LHCN-M2 (cell line): ENCODE measurements around the gene PER2. TPM values are rescaled to one million over a fixed set of nuclear protein-coding genes. Genes with fewer than 3 reads are reported as not detected.
A peak's percentile ranks its signal among the peaks of the same experiment; 100 is the strongest.

Experiments used
- DNase-seq: peaks from one replicate; pipeline ENCODE4 v3.0.0-alpha.2; 2012; ENCODE audit warnings: low read depth
- total RNA-seq: library from RNA; depleted of rRNA; stranded (reverse); fragments of >200 nt; gene quantifications from 2 replicates; pipeline ENCODE4 v1.2.3, GENCODE V29; 2014

The PER2 gene
- total RNA-seq, 1 experiment from 2014 or later = 3.9 TPM

- no peak for DNase-seq
Observed at GRCh38 chr2:238230699-238231098, 57.7 kb downstream of the PER2 start.

- DNase-seq = no peak
Observed at GRCh38 chr2:238228700-238229099, 59.7 kb downstream of the PER2 start.

DNA sequence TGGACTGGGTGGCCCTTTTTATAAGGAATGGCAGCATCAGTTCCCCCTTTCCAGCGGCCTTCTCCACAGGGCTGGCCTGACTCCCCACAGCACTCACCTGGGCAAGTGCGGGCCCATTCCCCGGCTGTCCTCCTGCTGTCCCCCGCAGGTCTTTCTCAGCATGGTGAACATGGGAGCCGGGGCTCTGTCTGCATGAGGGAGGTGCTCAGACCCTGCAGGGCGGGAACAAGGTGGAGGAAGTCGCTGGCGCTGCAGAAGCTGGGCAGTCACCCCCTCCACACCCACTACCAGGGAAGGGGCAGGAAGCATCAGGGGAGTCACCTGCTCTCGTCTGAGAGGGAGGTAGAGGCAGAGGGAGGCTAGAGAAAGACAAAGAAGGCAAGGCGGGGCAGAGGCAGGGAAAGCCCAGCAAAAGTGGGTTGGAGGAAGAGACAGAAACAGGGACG lies 60.8 kb downstream of the PER2 start:
- DNase-seq = no peak

DNA sequence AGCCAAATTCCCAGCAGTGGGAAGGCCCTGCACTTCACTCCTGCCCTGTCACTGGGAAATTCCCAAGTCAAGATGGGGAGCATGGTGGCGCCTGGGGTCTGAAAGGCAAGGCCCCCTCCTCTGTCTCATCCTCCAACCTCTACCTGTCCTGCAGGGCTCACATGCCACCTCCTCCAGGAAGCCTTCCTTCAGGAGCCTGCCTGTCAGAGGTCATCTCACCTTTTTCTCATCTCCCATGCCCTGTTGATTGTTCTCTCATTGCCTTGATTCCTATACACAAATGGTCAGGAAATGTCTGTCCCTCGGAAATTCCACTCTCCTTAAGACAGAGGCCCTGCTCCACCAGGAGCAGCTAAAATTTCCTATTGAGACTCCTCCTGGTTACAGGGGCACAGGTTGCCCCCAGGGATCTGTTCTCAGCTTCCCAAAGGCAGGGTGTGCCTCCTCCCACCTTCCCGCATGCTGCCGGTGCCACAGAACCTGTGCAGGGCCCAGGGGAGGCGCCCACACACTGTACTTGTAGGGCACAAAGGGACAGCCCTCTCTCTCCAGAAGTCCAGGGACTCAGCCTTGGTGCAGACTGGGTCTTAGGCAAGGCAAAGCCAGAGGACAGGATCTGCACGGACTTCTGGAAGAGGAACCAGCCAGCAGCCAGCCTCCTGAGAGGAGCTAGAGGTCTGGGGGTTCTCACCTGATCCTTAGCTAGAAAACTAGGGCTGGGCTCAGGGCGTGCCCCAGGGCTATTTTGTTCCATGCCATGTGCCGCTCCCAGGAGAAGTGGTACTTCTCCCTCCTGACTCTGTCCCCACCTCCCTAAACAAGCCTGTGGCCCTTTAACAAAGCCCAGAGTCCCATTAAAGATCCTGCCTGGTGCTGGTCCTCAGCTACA lies 61.5 kb downstream of the PER2 start:
- no peak for DNase-seq

- no peak for DNase-seq
Observed at GRCh38 chr2:238225911-238226697, 62.3 kb downstream of the PER2 start.

DNA sequence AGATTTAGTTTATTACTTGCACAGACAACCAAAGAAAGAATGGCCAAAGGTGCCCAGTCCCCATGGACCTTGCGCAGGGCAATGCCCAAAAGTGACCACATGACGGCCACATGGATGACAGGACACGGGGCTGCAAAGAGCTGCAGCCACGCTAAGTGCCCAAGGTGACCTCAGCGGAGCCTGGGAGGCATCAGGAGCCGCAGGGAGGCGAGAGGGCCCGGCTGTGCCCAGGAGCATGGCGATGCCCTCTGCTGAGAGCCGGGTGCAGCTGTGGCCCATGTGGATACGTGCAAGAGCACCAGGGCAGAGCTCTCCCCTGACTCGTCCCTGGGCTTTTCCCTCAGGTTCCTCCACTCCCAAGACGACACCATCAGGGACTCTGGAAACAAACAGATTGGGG lies 63.3 kb downstream of the PER2 start:
- no peak for DNase-seq

DNA sequence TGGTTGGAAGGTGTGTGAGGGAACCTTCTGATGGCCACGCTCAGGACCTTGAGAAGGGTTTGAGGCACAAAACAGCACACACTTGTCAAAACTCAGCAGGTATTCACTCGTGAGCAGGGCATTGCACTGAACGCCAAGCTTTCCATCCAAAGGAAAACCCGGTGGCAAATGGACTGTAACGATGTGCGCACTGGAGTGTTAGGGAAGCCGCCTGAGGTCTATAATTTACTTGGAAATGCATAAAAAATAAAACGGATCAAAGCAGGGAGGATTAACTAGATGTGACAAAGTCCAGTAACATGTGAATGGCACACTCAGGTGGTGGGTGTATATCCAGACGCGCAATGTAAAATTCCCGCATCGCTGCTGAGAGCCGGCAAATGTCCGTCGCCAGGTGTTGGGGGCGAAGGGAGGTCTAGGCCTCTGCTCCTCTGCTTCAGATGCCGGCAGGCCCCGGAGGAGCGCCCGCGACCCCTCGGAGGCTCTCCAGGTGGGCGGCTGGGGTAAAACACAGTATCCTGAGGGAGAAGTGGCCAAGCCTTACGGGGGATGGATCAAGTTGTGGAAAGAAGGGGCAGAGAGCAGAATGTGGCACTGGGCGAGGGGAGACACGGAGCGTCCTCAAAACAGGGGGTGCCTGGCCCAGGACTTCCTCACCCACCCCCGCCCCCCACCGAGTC lies 63.9 kb downstream of the PER2 start:
- DNase-seq = no peak

DNA sequence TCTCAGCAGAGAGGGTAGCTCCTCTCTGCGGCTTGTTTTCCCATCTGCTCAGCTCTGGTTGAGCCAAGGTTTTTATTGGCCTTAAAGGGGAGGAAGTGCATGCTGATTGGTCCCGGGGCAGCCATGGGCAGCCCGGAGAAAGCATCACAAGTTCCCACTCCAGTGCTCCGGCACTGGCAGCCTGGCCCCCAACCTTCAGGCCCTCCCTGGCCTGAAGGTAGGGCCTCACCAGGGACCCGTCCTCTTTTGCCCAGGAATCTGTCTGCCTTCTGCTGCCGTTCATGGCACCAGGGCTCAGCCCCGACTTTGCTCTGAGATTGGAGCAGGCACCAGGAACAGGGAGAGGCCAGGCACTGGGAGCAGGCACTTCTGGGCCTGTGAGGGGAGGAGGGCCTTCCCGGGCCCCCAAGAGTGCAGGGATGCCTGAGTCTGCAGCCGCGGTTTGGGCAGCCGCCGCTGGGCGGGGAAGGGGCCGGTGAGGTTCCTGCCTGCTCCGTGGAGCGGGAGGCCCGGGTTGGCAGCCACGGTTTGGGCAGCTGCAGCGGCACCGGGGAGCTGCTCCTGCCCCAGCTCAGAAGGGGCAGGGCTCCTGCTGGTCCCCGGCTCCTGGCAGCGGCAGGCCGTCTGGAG lies 67.4 kb downstream of the PER2 start:
- peak; percentile 69 for DNase-seq

DNA sequence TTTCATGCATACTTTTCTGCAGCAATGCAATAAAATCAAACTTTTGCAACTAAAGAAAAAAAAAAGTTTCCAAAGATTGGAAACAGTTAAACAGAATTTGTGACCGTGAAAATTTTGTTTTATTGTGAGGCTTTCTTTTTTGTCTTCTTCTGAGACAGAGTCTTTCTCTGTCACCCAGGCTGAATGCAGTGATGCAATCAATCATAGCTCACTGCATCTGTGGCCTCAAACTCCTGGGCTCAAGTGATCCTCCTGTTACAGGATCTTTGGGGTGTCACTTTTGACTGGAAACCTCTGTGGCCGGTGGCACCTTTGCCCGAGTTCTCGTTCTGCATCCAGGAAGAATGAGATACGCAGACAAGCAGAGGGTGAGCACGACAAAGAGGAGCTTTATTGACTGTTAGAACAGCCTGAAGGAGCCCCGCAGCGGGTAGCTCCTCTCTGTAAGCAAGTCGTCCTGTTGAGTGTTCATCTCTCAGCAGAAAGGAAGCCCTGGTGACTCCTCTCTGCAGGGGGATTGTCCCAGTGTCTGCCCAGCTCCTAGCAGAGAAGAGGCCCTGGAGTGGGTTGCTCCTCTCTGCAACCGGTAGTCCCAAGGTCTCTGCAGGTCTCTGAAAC lies 68.0 kb downstream of the PER2 start:
- DNase-seq = no peak

DNA sequence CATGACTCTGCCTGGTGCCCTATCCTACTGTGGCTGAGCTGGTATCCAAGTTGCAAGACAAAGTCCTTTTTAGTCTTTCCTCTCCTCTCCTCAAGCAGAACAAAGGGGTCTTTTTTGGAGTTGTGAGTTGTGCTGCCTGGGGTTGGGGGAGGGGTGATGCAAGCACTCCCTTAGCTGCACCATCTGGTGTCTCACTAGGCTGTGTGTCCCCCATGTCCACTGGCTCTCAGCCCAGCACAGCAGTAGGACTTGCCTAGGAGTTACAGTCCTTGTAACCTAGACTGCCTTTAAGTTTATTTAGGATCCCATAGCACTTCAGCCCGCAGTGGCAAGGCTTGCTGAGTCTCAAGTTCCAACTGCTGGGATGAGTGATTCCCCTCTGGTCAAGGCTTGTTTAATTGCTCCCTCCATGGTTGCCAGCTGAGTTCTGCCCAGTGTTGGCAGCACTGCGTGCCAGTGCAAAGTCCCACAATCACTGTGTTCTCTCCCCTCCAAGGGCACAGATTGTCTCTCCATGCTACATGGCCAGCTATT lies 71.7 kb downstream of the PER2 start:
- DNase-seq = no peak

DNA sequence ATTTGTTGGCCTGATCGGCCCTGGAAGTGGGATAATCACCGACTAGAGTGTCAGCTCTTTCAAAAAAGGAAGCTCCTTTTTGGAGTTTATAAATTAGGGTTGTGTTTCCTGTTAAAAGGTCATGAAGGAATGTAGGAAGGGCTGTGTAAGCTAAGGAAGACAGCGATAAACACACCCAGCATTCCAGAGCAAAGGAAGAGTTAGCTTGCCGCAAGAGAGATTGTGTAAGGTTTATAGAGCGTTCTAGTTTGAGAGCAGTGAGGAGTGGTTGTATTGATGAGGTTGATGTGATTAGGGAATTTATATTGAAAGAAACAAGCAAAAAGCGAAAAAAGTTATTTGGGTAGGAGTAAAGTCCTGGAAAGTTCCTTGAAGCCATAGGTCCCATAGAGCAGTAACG lies 81.4 kb downstream of the PER2 start:
- no peak for DNase-seq

GRCh38 chr2:238203973-238204683 lies 84.3 kb downstream of the PER2 start:
- no peak for DNase-seq

GRCh38 chr2:238203094-238203972 lies 85.1 kb downstream of the PER2 start, which contains the start of gene ILKAP:
ILKAP (minus strand) TSS chr2:238203695; CDS start chr2:238203553, 142 bp downstream.
- peak; percentile 75 for DNase-seq

DNA sequence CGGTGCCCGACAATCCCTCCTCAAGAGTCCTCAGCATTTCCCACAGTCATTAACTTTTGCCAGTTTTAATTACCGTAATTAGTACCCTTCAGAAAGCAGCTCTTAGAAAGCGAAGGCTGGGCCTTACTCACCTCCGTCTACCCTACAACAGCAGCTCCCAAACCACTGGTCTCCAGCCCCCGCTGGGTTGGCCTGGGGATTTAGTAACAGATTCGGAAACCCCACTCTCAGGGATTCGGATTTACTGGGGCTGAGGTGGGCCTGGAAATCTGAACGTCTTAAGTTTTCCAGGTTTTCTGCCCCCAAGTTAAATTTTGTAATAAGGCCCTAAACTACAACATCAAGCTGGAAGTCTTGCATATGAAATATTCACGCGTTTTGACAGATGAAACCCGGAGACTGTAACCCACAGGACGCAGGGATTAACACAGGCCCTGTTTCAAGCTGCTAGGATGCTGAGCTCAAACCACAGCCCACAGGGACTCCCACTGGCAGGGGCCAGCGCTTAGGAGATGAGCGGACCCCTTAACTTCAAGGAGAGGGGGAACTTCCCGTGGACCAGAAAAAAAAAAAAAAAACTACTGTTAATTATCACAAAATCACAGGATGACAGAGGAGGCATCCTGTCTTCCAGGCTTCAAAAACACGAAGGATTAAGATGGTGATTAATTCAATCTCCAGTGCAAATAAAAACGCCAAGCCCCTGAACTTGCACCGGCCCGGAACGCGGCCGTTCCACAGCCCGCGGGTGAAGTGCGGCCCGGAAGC lies 85.9 kb downstream of the PER2 start:
- peak; percentile 26 for DNase-seq
